Liver (tissue), 9 donors: ENCODE results near the gene STX17. TPM values are rescaled to one million over a fixed set of nuclear protein-coding genes. Genes with fewer than 3 reads are reported as not detected.

Source experiments
- DNase-seq: peaks from one replicate; pipeline ENCODE4 v3.0.0-alpha.2; 2017; ENCODE audit warnings: low spot score
- H3K27ac ChIP-seq, 2 donors: one replicate each; pipeline ENCODE4 v1.7.0; 2013; ENCODE audit warnings: inconsistent platforms in 2 of 2, low read length in 2 of 2, control low read depth in 1 of 2, low read depth in 1 of 2, mild to moderate bottlenecking in 1 of 2
- H3K27me3 ChIP-seq, 4 donors: one replicate each; pipeline versions ENCODE4 v1.6.1 to v1.7.0; 2013; ENCODE audit warnings: low read length in 3 of 4, inconsistent platforms in 1 of 4, mild to moderate bottlenecking in 1 of 4, moderate library complexity in 1 of 4; ENCODE audit not compliant: control insufficient read depth in 4 of 4, insufficient read depth in 4 of 4
- H3K36me3 ChIP-seq, 4 donors: one replicate each; pipeline versions ENCODE4 v1.6.1 to v1.7.0; 2013; ENCODE audit warnings: low read length in 3 of 4, mild to moderate bottlenecking in 3 of 4, low read depth in 1 of 4, moderate library complexity in 1 of 4; ENCODE audit not compliant: control insufficient read depth in 4 of 4, insufficient read depth in 3 of 4
- H3K4me1 ChIP-seq, 4 donors: one replicate each; pipeline versions ENCODE4 v1.6.1 to v1.7.0; 2013; ENCODE audit warnings: low read length in 3 of 4, mild to moderate bottlenecking in 3 of 4, moderate library complexity in 1 of 4; ENCODE audit not compliant: control insufficient read depth in 4 of 4, insufficient read depth in 4 of 4
- H3K4me3 ChIP-seq, 3 donors: one replicate each; pipeline versions ENCODE4 v1.6.1 to v1.7.0; 2013; ENCODE audit warnings: low read length in 3 of 3, control low read depth in 1 of 3, low read depth in 1 of 3, mild to moderate bottlenecking in 1 of 3
- H3K9ac ChIP-seq, 2 donors: one replicate each; pipeline ENCODE4 v1.7.0; 2013; ENCODE audit warnings: low read length in 2 of 2, mild to moderate bottlenecking in 2 of 2, moderate library complexity in 2 of 2, control low read depth in 1 of 2, low read depth in 1 of 2
- H3K9me3 ChIP-seq, 4 donors: one replicate each; pipeline versions ENCODE4 v1.6.1 to v1.7.0; 2013; ENCODE audit warnings: low read length in 3 of 4; ENCODE audit not compliant: control insufficient read depth in 4 of 4
- CTCF ChIP-seq: fragments of 150-350 bp; IDR thresholded peaks from 2 replicates; pipeline ENCODE4 v1.5.1; 2017; ENCODE audit warnings: improper control_type of control experiment, low read depth, low read length; ENCODE audit not compliant: missing input control
- EGR1 ChIP-seq, 2 donors: IDR thresholded peaks; 2 replicates each; pipeline ENCODE4 v1.6.1; 2016 to 2018; ENCODE audit warnings: antibody characterized with exemption in 2 of 2, low read depth in 2 of 2
- FOXA1 ChIP-seq: IDR thresholded peaks from 2 replicates; pipeline ENCODE4 v1.6.1; 2016; ENCODE audit warnings: antibody characterized with exemption
- FOXA2 ChIP-seq: IDR thresholded peaks from 2 replicates; pipeline ENCODE4 v1.6.1; 2016; ENCODE audit warnings: antibody characterized with exemption
- GABPA ChIP-seq, 2 donors: IDR thresholded peaks in 1 of 2; conservative IDR thresholded peaks in 1 of 2; 2 replicates each; pipeline ENCODE4 v1.6.1; 2016; ENCODE audit warnings: antibody characterized with exemption in 2 of 2, mild to moderate bottlenecking in 1 of 2, moderate library complexity in 1 of 2
- HNF4A ChIP-seq, 2 donors: conservative IDR thresholded peaks; 2 replicates each; pipeline ENCODE4 v1.6.1; 2016; ENCODE audit warnings: antibody characterized with exemption in 2 of 2, mild to moderate bottlenecking in 2 of 2
- HNF4G ChIP-seq: IDR thresholded peaks from 2 replicates; pipeline ENCODE4 v1.6.1; 2016; ENCODE audit warnings: antibody characterized with exemption
- JUND ChIP-seq, 2 donors: IDR thresholded peaks; 2 replicates each; pipeline ENCODE4 v1.6.1; 2016; ENCODE audit warnings: antibody characterized with exemption in 2 of 2
- NR2F2 ChIP-seq: IDR thresholded peaks from 2 replicates; pipeline ENCODE4 v1.6.1; 2016; ENCODE audit warnings: antibody characterized with exemption
- RAD21 ChIP-seq, 2 donors: IDR thresholded peaks; 2 replicates each; pipeline ENCODE4 v1.6.1; 2016; ENCODE audit warnings: antibody characterized with exemption in 2 of 2, mild to moderate bottlenecking in 2 of 2
- RXRA ChIP-seq, 2 donors: IDR thresholded peaks; 2 replicates each; pipeline ENCODE4 v1.6.1; 2017 to 2018; ENCODE audit warnings: antibody characterized with exemption in 2 of 2, mild to moderate bottlenecking in 1 of 2
- SP1 ChIP-seq: IDR thresholded peaks from 2 replicates; pipeline ENCODE4 v1.6.1; 2018; ENCODE audit warnings: antibody characterized with exemption, mild to moderate bottlenecking
- TAF1 ChIP-seq: conservative IDR thresholded peaks from 2 replicates; pipeline ENCODE4 v1.6.1; 2016; ENCODE audit warnings: antibody characterized with exemption, mild to moderate bottlenecking
- YY1 ChIP-seq: IDR thresholded peaks from 2 replicates; pipeline ENCODE4 v1.6.1; 2016; ENCODE audit warnings: antibody characterized with exemption, mild to moderate bottlenecking
- ZBTB33 ChIP-seq: IDR thresholded peaks from 2 replicates; pipeline ENCODE4 v1.6.1; 2016; ENCODE audit warnings: antibody characterized with exemption
- WGBS: extraction: QIAGEN DNeasy Blood & Tissue Kit; methylation state at CpG from one replicate; pipeline ENCODE4 v1.1.7; 2013; 5-methylcytosine and 5-hydroxymethylcytosine counted together
- polyA plus RNA-seq, 2 donors: library from polyadenylated mRNA; stranded (reverse) in 1 of 2; unstranded in 1 of 2; fragments of 200-250 nt in 1 of 2; fragments of >200 nt in 1 of 2; fragmentation: Nextera tagmentation in 1 of 2; extraction: Ambion mirVana in 1 of 2; gene quantifications; one replicate each; pipeline versions ENCODE4 v1.2.1 to v1.2.3, GENCODE V29; 2013 to 2015
- total RNA-seq, 2 donors: library from RNA; depleted of rRNA; stranded (reverse); fragments of >200 nt; gene quantifications; one replicate each; pipeline ENCODE4 v1.2.3, GENCODE V29; 2014
- TF ChIP-seq, protein P1 (sequence below): IDR thresholded peaks from 2 replicates; pipeline ENCODE4 v1.6.1; 2016; ENCODE audit warnings: antibody characterized with exemption, mild to moderate bottlenecking
- TF ChIP-seq, protein P2 (sequence below): IDR thresholded peaks from 2 replicates; pipeline ENCODE4 v1.6.1; 2016; ENCODE audit warnings: antibody characterized with exemption
- TF ChIP-seq, protein P3 (sequence below): IDR thresholded peaks from 2 replicates; pipeline ENCODE4 v1.6.1; 2016; ENCODE audit warnings: antibody characterized with exemption
- donor health status: healthy.
- donor health status: healthy.
- donor health status: healthy.
- donor health status: healthy.
- donor health status: healthy.

Gene STX17
- total and polyA plus RNA-seq, 4 donors, result 8.3 to 30.9 (median 21.2) TPM

DNA sequence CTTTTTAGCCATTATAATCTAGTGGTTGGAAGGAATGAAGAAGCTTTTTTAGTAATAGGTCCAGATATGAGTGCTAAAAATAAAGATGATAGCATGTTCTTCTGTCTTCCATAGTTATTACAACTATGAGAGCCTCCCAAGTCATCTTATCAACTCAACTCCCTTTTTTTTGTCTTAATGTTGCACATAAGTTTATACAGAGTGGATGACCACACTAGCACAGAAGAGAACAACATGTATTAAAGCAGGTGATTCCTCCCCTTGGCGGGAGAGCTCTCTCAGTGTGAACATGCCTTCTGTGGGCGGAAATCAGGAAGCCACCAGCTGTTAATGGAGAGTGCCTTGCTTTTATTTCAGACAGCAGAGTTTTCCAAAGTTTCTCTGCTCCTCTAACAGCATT is 40.1 kb upstream of the STX17 start (continued):
- TF ChIP-seq, protein P1, sequence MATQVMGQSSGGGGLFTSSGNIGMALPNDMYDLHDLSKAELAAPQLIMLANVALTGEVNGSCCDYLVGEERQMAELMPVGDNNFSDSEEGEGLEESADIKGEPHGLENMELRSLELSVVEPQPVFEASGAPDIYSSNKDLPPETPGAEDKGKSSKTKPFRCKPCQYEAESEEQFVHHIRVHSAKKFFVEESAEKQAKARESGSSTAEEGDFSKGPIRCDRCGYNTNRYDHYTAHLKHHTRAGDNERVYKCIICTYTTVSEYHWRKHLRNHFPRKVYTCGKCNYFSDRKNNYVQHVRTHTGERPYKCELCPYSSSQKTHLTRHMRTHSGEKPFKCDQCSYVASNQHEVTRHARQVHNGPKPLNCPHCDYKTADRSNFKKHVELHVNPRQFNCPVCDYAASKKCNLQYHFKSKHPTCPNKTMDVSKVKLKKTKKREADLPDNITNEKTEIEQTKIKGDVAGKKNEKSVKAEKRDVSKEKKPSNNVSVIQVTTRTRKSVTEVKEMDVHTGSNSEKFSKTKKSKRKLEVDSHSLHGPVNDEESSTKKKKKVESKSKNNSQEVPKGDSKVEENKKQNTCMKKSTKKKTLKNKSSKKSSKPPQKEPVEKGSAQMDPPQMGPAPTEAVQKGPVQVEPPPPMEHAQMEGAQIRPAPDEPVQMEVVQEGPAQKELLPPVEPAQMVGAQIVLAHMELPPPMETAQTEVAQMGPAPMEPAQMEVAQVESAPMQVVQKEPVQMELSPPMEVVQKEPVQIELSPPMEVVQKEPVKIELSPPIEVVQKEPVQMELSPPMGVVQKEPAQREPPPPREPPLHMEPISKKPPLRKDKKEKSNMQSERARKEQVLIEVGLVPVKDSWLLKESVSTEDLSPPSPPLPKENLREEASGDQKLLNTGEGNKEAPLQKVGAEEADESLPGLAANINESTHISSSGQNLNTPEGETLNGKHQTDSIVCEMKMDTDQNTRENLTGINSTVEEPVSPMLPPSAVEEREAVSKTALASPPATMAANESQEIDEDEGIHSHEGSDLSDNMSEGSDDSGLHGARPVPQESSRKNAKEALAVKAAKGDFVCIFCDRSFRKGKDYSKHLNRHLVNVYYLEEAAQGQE, result no peak
- no peak for TF ChIP-seq TAF1
- TF ChIP-seq RAD21 (IDR thresholded peaks at IDR 0.05), result no peak
- no peak for TF ChIP-seq RXRA (IDR thresholded peaks at IDR 0.05)
- TF ChIP-seq NR2F2, result no peak

GRCh38 chr9:99867536-99867935 is 38.9 kb upstream of the STX17 start:
- 74% methylated on average over 3 of the region's 3 CpGs for WGBS
- peaks cover 0 to 2% (median 0%) of the 10 kb centered on the region in 4 donors for H3K36me3 ChIP-seq
- TF ChIP-seq RXRA (IDR thresholded peaks at IDR 0.05) (no peak), JUND (IDR thresholded peaks at IDR 0.05) (no peak), EGR1 (IDR thresholded peaks at IDR 0.05; ENCODE audit: low read depth in 2 of 2) (no peak), SP1 (no peak), HNF4G (no peak), ZBTB33 (no peak), FOXA1 (no peak), YY1 (no peak), GABPA (IDR thresholded peaks at IDR 0.05 in 1 of 2, conservative IDR thresholded peaks at IDR 0.05 in 1 of 2) (no peak), FOXA2 (no peak), TAF1 (no peak), NR2F2 (no peak), CTCF (no peak), HNF4A (conservative IDR thresholded peaks at IDR 0.05) (no peak), RAD21 (IDR thresholded peaks at IDR 0.05) (no peak)
- TF ChIP-seq, protein P2, sequence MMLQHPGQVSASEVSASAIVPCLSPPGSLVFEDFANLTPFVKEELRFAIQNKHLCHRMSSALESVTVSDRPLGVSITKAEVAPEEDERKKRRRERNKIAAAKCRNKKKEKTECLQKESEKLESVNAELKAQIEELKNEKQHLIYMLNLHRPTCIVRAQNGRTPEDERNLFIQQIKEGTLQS, result no peak
- TF ChIP-seq, protein P1, result no peak
- TF ChIP-seq, protein P3, sequence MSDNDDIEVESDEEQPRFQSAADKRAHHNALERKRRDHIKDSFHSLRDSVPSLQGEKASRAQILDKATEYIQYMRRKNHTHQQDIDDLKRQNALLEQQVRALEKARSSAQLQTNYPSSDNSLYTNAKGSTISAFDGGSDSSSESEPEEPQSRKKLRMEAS, result no peak

More at GRCh38 chr9:99867536-99867935, 38.9 kb upstream of the STX17 start:
- no peaks in the 10 kb centered on the region for H3K4me1 ChIP-seq
- no peak overlapping the region for H3K4me3 ChIP-seq
- H3K9ac ChIP-seq, result no peak overlapping the region
- no peak for DNase-seq
- H3K27me3 ChIP-seq, result no peaks in the 10 kb centered on the region
- H3K27ac ChIP-seq, result no peak overlapping the region
- H3K9me3 ChIP-seq, result no peaks in the 10 kb centered on the region
